Measurements from ENCODE around the gene TDRD1.

The TDRD1 gene

GRCh38 chr10:114151486-114151885, 27.7 kb upstream of the TDRD1 start:
- Histone ChIP-seq H4K20me1 (ENCODE audit: insufficient read depth, low read length) (no peaks in the 10 kb centered on the region), H3K9ac (ENCODE audit: low read length) (no peak overlapping the region), H3K9me2 (ENCODE audit: low read depth, low read length) (no peaks in the 10 kb centered on the region), H3K9me3 (ENCODE audit: low read length) (no peaks in the 10 kb centered on the region), H2AFZ (ENCODE audit: low read length) (no peak overlapping the region), H3K4me1 (ENCODE audit: insufficient read depth, low read length, severe bottlenecking) (no peaks in the 10 kb centered on the region), H3K79me2 (ENCODE audit: insufficient read depth, low read length) (no peaks in the 10 kb centered on the region), H3F3A (ENCODE audit: insufficient read depth, low read length) (no peaks in the 10 kb centered on the region), H3K4me2 (ENCODE audit: low read length) (no peak overlapping the region), H3K36me3 (ENCODE audit: insufficient read depth, low read length) (peaks cover 25% of the 10 kb centered on the region), H3K27me3 (ENCODE audit: insufficient read depth, low read length) (no peaks in the 10 kb centered on the region), H3K27ac (ENCODE audit: low read depth, low read length, poor library complexity, severe bottlenecking) (no peak overlapping the region), H3K4me3 (ENCODE audit: low read depth, low read length, poor library complexity, severe bottlenecking) (no peak overlapping the region)
- TF ChIP-seq EZH2 (IDR thresholded peaks at IDR 0.05; ENCODE audit: borderline replicate concordance, low read length) (no peak), CTCF (IDR thresholded peaks at IDR 0.05; ENCODE audit: low read length) (no peak)

GRCh38 chr10:114151892-114152291, 27.3 kb upstream of the TDRD1 start:
- Histone ChIP-seq H3K9me3 (ENCODE audit: low read length) (no peaks in the 10 kb centered on the region), H3K79me2 (ENCODE audit: insufficient read depth, low read length) (no peaks in the 10 kb centered on the region), H3K27ac (ENCODE audit: low read depth, low read length, poor library complexity, severe bottlenecking) (no peak overlapping the region), H3K9ac (ENCODE audit: low read length) (no peak overlapping the region), H3K36me3 (ENCODE audit: insufficient read depth, low read length) (peaks cover 24% of the 10 kb centered on the region), H2AFZ (ENCODE audit: low read length) (no peak overlapping the region), H4K20me1 (ENCODE audit: insufficient read depth, low read length) (no peaks in the 10 kb centered on the region), H3F3A (ENCODE audit: insufficient read depth, low read length) (no peaks in the 10 kb centered on the region), H3K27me3 (ENCODE audit: insufficient read depth, low read length) (no peaks in the 10 kb centered on the region), H3K4me1 (ENCODE audit: insufficient read depth, low read length, severe bottlenecking) (no peaks in the 10 kb centered on the region), H3K4me3 (ENCODE audit: low read depth, low read length, poor library complexity, severe bottlenecking) (no peak overlapping the region), H3K4me2 (ENCODE audit: low read length) (no peak overlapping the region), H3K9me2 (ENCODE audit: low read depth, low read length) (no peaks in the 10 kb centered on the region)
- TF ChIP-seq CTCF (IDR thresholded peaks at IDR 0.05; ENCODE audit: low read length) (no peak), EZH2 (IDR thresholded peaks at IDR 0.05; ENCODE audit: borderline replicate concordance, low read length) (no peak)

GRCh38 chr10:114157912-114158311, 21.2 kb upstream of the TDRD1 start:
- H3K79me2 ChIP-seq (ENCODE audit: insufficient read depth, low read length) = no peaks in the 10 kb centered on the region
- TF ChIP-seq CTCF (IDR thresholded peaks at IDR 0.05; ENCODE audit: low read length) (no peak; the same call in 1 of the 2 replicates), EZH2 (IDR thresholded peaks at IDR 0.05; ENCODE audit: borderline replicate concordance, low read length) (no peak)
- no peak overlapping the region for H3K27ac ChIP-seq (ENCODE audit: low read depth, low read length, poor library complexity, severe bottlenecking)
- H3K9me3 ChIP-seq (ENCODE audit: low read length) = no peaks in the 10 kb centered on the region
- H3F3A ChIP-seq (ENCODE audit: insufficient read depth, low read length) = no peaks in the 10 kb centered on the region
- H3K4me3 ChIP-seq (ENCODE audit: low read depth, low read length, poor library complexity, severe bottlenecking) = no peak overlapping the region
- H3K4me1 ChIP-seq (ENCODE audit: insufficient read depth, low read length, severe bottlenecking) = no peaks in the 10 kb centered on the region
- H3K4me2 ChIP-seq (ENCODE audit: low read length) = no peak overlapping the region
- no peak overlapping the region for H3K9ac ChIP-seq (ENCODE audit: low read length)
- no peak overlapping the region for H2AFZ ChIP-seq (ENCODE audit: low read length)
- peaks cover 12% of the 10 kb centered on the region for H3K36me3 ChIP-seq (ENCODE audit: insufficient read depth, low read length)
- H4K20me1 ChIP-seq (ENCODE audit: insufficient read depth, low read length) = no peaks in the 10 kb centered on the region
- H3K27me3 ChIP-seq (ENCODE audit: insufficient read depth, low read length) = no peaks in the 10 kb centered on the region
- H3K9me2 ChIP-seq (ENCODE audit: low read depth, low read length) = no peaks in the 10 kb centered on the region
